Hepatocyte (in vitro differentiated cells): ENCODE measurements around the gene ALK. TPM values are rescaled to one million over a fixed set of nuclear protein-coding genes. Genes with fewer than 3 reads are reported as not detected.

ENCODE experiments used
- DNase-seq: peaks from one replicate; pipeline ENCODE4 v3.0.0-alpha.2; 2016; ENCODE audit warnings: low spot score
- H2AFZ ChIP-seq: fragments of 200-600 bp; sonication (generic); 2 replicates; pipeline ENCODE4 v1.6.0; 2016; ENCODE audit warnings: antibody characterized with exemption, mild to moderate bottlenecking
- H3K27ac ChIP-seq: fragments of 200-600 bp; sonication (generic); 2 replicates; pipeline ENCODE4 v1.5.1; 2016; ENCODE audit warnings: mild to moderate bottlenecking
- H3K27me3 ChIP-seq: fragments of 200-600 bp; sonication (generic); 2 replicates; pipeline ENCODE4 v1.6.1; 2016
- H3K36me3 ChIP-seq: fragments of 200-600 bp; sonication (generic); replicated peaks from 2 replicates; pipeline ENCODE4 v1.5.1; 2016; ENCODE audit warnings: low read depth; ENCODE audit not compliant: insufficient read depth
- H3K4me1 ChIP-seq: fragments of 200-600 bp; sonication (generic); 2 replicates; pipeline ENCODE4 v1.5.1; 2016; ENCODE audit warnings: mild to moderate bottlenecking, moderate library complexity; ENCODE audit not compliant: insufficient read depth
- H3K4me2 ChIP-seq: fragments of 200-600 bp; sonication (generic); 2 replicates; pipeline ENCODE4 v1.6.0; 2016
- H3K4me3 ChIP-seq: fragments of 200-600 bp; sonication (generic); 2 replicates; pipeline ENCODE4 v1.5.1; 2016; ENCODE audit warnings: mild to moderate bottlenecking
- H3K79me2 ChIP-seq: fragments of 200-600 bp; sonication (generic); 2 replicates; pipeline ENCODE4 v1.6.0; 2017; ENCODE audit warnings: mild to moderate bottlenecking
- H3K9me2 ChIP-seq: fragments of 200-600 bp; sonication (generic); replicated peaks from 2 replicates; pipeline ENCODE4 v1.6.0; 2017; ENCODE audit warnings: mild to moderate bottlenecking; ENCODE audit not compliant: insufficient read depth
- H3K9me3 ChIP-seq: fragments of 200-600 bp; sonication (generic); 2 replicates; pipeline ENCODE4 v1.5.1; 2016; ENCODE audit warnings: low read depth, mild to moderate bottlenecking
- H4K20me1 ChIP-seq: fragments of 200-600 bp; sonication (generic); 2 replicates; pipeline ENCODE4 v1.6.0; 2016; ENCODE audit warnings: mild to moderate bottlenecking; ENCODE audit not compliant: insufficient read depth, poor library complexity, severe bottlenecking
- CTCF ChIP-seq: fragments of 200-600 bp; sonication (generic); IDR thresholded peaks from 2 replicates; pipeline ENCODE4 v1.5.1; 2016; ENCODE audit warnings: antibody characterized with exemption, mild to moderate bottlenecking; ENCODE audit not compliant: poor library complexity
- EZH2 ChIP-seq: fragments of 200-600 bp; sonication (generic); IDR thresholded peaks from 2 replicates; pipeline ENCODE4 v1.6.1; 2016; ENCODE audit warnings: antibody characterized with exemption, mild to moderate bottlenecking, borderline replicate concordance
- EZH2phosphoT487 ChIP-seq: fragments of 200-600 bp; sonication (generic); IDR thresholded peaks from one replicate; pipeline ENCODE4 v1.6.1; 2018; ENCODE audit warnings: antibody characterized with exemption, mild to moderate bottlenecking, low read depth, moderate library complexity; ENCODE audit not compliant: unreplicated experiment, severe bottlenecking
- WGBS: methylation state at CpG from one replicate; pipeline ENCODE4 v1.1.6; 2016; ENCODE audit warnings: low lambda C conversion rate; ENCODE audit errors: missing lambda C conversion rate; 5-methylcytosine and 5-hydroxymethylcytosine counted together
- polyA plus RNA-seq: library from polyadenylated mRNA; unstranded; fragments of >200 nt; fragmentation: Nextera tagmentation; extraction: Ambion mirVana; gene quantifications from 2 replicates; pipeline ENCODE4 v1.2.1, GENCODE V29; 2016
- total RNA-seq: library from RNA; depleted of rRNA; stranded (reverse); fragments of >200 nt; gene quantifications from 2 replicates; pipeline ENCODE4 v1.2.3, GENCODE V29; 2014

ALK gene
- total and polyA plus RNA-seq, 2 experiments from 2014 or later: 0.16 to 0.27 TPM

DNA sequence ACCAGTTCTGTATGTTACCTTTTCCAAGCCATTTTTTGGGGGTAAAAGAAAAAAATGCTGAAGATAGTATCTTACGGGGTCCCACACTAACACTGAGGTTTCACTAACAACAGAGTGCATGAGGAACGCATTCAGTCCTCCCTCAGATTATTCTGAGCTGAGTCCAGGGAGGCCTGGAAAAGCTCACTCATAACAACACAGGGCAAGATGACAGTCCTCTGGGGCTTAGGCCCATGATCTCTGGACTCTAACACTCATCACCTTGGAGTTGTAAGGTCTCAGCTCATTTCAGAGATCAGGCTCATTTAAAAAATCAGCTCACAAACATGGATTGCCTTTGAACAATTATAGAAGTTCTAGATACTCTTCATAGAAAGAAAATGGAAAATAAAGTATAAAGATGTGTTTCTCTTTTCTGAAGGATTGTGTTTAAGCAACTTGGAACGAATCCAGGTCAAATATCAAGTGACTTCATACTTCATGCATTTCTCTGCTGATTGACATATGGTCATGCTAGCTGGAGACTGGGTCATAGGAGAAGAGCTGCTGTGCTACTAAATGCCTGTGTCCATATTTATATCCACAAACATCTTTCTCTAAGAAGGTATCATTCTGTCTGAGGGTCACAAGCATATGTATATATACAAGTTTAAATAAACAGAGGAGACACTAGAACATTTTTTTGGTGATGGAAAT lies 265.8 kb downstream of the ALK start:
- TF ChIP-seq CTCF (no peak), EZH2 (no peak), EZH2phosphoT487 (no peak)
- Histone ChIP-seq H3K9me3 (no peaks in the 10 kb centered on the region), H3K4me3 (no peak overlapping the region), H3K36me3 (no peaks in the 10 kb centered on the region), H3K4me1 (no peaks in the 10 kb centered on the region), H2AFZ (no peak overlapping the region), H4K20me1 (no peaks in the 10 kb centered on the region), H3K79me2 (no peaks in the 10 kb centered on the region), H3K9me2 (no peaks in the 10 kb centered on the region), H3K4me2 (no peak overlapping the region), H3K27me3 (peaks cover 10% of the 10 kb centered on the region), H3K27ac (peak overlapping the region; percentile 24)
- 50% methylated on average over 3 of the region's 3 CpGs for WGBS
- peak; percentile 21 for DNase-seq

GRCh38 chr2:29650631-29651097 lies 270.7 kb downstream of the ALK start:
- Histone ChIP-seq H3K27me3 (no peaks in the 10 kb centered on the region), H3K36me3 (no peaks in the 10 kb centered on the region), H3K4me1 (no peaks in the 10 kb centered on the region), H3K79me2 (no peaks in the 10 kb centered on the region), H3K9me2 (no peaks in the 10 kb centered on the region), H3K27ac (no peak overlapping the region), H3K4me3 (no peak overlapping the region), H4K20me1 (no peaks in the 10 kb centered on the region), H3K9me3 (no peaks in the 10 kb centered on the region), H2AFZ (no peak overlapping the region), H3K4me2 (no peak overlapping the region)
- 48% methylated on average over 8 of the region's 8 CpGs for WGBS
- no peak for TF ChIP-seq EZH2
- no peak for TF ChIP-seq EZH2phosphoT487
- TF ChIP-seq CTCF: no peak
- peak; percentile 29 for DNase-seq

GRCh38 chr2:29644949-29645348 lies 276.4 kb downstream of the ALK start:
- Histone ChIP-seq H3K79me2 (no peaks in the 10 kb centered on the region), H3K27me3 (no peaks in the 10 kb centered on the region), H3K9me3 (no peaks in the 10 kb centered on the region)

More at GRCh38 chr2:29644949-29645348, 276.4 kb downstream of the ALK start:
- H2AFZ ChIP-seq: no peak overlapping the region
- H3K4me2 ChIP-seq: no peak overlapping the region
- H3K27ac ChIP-seq: no peak overlapping the region
- DNase-seq: no peak
- H3K4me1 ChIP-seq: no peaks in the 10 kb centered on the region
- H3K36me3 ChIP-seq: no peaks in the 10 kb centered on the region
- no peaks in the 10 kb centered on the region for H3K9me2 ChIP-seq
- no peak for TF ChIP-seq EZH2phosphoT487
- no peak for TF ChIP-seq EZH2
- no peak for TF ChIP-seq CTCF
- H4K20me1 ChIP-seq: no peaks in the 10 kb centered on the region
- 88% methylated on average over 1 of the region's 1 CpG for WGBS
- H3K4me3 ChIP-seq: no peak overlapping the region
